A549 (cell line): Measurements from ENCODE around the gene GPR146. TPM values are rescaled to one million over a fixed set of nuclear protein-coding genes. Genes with fewer than 3 reads are reported as not detected.

Experiments
- ATAC-seq, 2 experiments: fragments of 200-7000 bp in 1 of 2; fragments of >200 bp in 1 of 2; cut with Nextera tagmentation in 1 of 2; cut with Tn5 transposase in 1 of 2; 3 replicates each; pipeline versions ENCODE4 v1.8.0 to v1.9.1; 2018 to 2020; ENCODE audit warnings: mild to moderate bottlenecking in 1 of 2, moderate library complexity in 1 of 2
- CTCF ChIA-PET: fragments of 300-600 bp; sonication (Branson Sonifier 250); formaldehyde crosslinking; extraction: SDS; loops from one replicate; lab custom pipeline; 2021; ENCODE audit warnings: antibody characterized with exemption, inconsistent platforms; lab: Yijun Ruan, JAX
- POLR2A ChIA-PET: fragments of 350-600 bp; formaldehyde crosslinking; extraction: SDS; loops from one replicate; lab custom pipeline; 2021; ENCODE audit warnings: antibody characterized with exemption, inconsistent platforms; lab: Yijun Ruan, JAX
- DNase-seq, 2 experiments: peaks; one replicate each; pipeline versions ENCODE4 v3.0.0 to v3.0.0-alpha.2; 2011 to 2016; ENCODE audit warnings: low read depth in 1 of 2, low spot score in 1 of 2
- FAIRE-seq: peaks from 2 replicates; lab custom pipeline; 2011; peaks lifted over from hg19 to GRCh38; lab: Jason Lieb, UNC
- H3K27ac ChIP-seq, 2 experiments: fragments of >200 bp; sonication (Bioruptor Twin); formaldehyde crosslinking; 3 replicates each; pipeline ENCODE4 v1.5.1; 2016 to 2017
- H3K4me1 ChIP-seq: fragments of >200 bp; sonication (Bioruptor Twin); formaldehyde crosslinking; 3 replicates; pipeline ENCODE4 v1.6.1; 2016
- H3K4me2 ChIP-seq: fragments of >200 bp; sonication (Bioruptor Twin); formaldehyde crosslinking; 3 replicates; pipeline ENCODE4 v1.6.1; 2016
- H3K4me3 ChIP-seq: fragments of >200 bp; sonication (Bioruptor Twin); formaldehyde crosslinking; 3 replicates; pipeline ENCODE4 v1.5.1; 2016
- H3K9me3 ChIP-seq: fragments of >200 bp; sonication (Bioruptor Twin); formaldehyde crosslinking; 3 replicates; pipeline ENCODE4 v1.6.1; 2016
- BHLHE40 ChIP-seq: IDR thresholded peaks from 2 replicates; pipeline ENCODE4 v1.6.1; 2012; ENCODE audit warnings: low read depth, low read length, inconsistent platforms
- CBX2 ChIP-seq: fragments of 200-600 bp; sonication (generic); IDR thresholded peaks from 2 replicates; pipeline ENCODE4 v1.6.1; 2016; ENCODE audit warnings: low read depth, mild to moderate bottlenecking, borderline replicate concordance
- CBX8 ChIP-seq: fragments of 200-600 bp; sonication (generic); IDR thresholded peaks from 2 replicates; pipeline ENCODE4 v1.6.1; 2016
- CHD2 ChIP-seq: fragments of 150-350 bp; IDR thresholded peaks from 2 replicates; pipeline ENCODE4 v1.6.1; 2014; ENCODE audit warnings: low read length; ENCODE audit not compliant: partially characterized antibody
- CHD4 ChIP-seq: fragments of 200-600 bp; sonication (generic); IDR thresholded peaks from 2 replicates; pipeline ENCODE4 v1.6.1; 2016; ENCODE audit warnings: antibody characterized with exemption, mild to moderate bottlenecking, borderline replicate concordance
- EHMT2 ChIP-seq: fragments of 200-600 bp; sonication (generic); IDR thresholded peaks from 2 replicates; pipeline ENCODE4 v1.6.1; 2016; ENCODE audit warnings: antibody characterized with exemption, low read depth, mild to moderate bottlenecking, moderate library complexity
- ELK1 ChIP-seq: fragments of 150-350 bp; IDR thresholded peaks from 2 replicates; pipeline ENCODE4 v1.6.1; 2014; ENCODE audit warnings: low read depth, mild to moderate bottlenecking, low read length
- ESRRA ChIP-seq: fragments of 150-350 bp; IDR thresholded peaks from 2 replicates; pipeline ENCODE4 v1.6.1; 2014; ENCODE audit warnings: mild to moderate bottlenecking, low read length, borderline replicate concordance
- GATA3 ChIP-seq: IDR thresholded peaks from 2 replicates; pipeline ENCODE4 v1.6.1; 2012; ENCODE audit warnings: borderline replicate concordance
- HDAC2 ChIP-seq: fragments of 200-600 bp; sonication (generic); IDR thresholded peaks from 2 replicates; pipeline ENCODE4 v1.6.1; 2016
- HMGXB4 ChIP-seq: fragments of 250-450 bp; sonication (Bioruptor Pico); IDR thresholded peaks from 2 replicates; pipeline ENCODE4 v1.5.0; 2021; ENCODE audit warnings: mild to moderate bottlenecking, moderate library complexity, borderline replicate concordance
- HOXB13 ChIP-seq: fragments of 250-450 bp; sonication (Bioruptor Pico); IDR thresholded peaks from 2 replicates; pipeline ENCODE4 v1.5.0; 2020; ENCODE audit warnings: low read depth, mild to moderate bottlenecking, moderate library complexity
- MAZ ChIP-seq: fragments of 150-350 bp; IDR thresholded peaks from 2 replicates; pipeline ENCODE4 v1.6.1; 2014; ENCODE audit warnings: antibody characterized with exemption, low read depth, low read length, borderline replicate concordance
- NR3C1 ChIP-seq: fragments of >200 bp; sonication (Bioruptor Twin); formaldehyde crosslinking; IDR thresholded peaks from 3 replicates; pipeline ENCODE4 v1.6.1; 2017
- POLR2AphosphoS2 ChIP-seq: conservative IDR thresholded peaks from 2 replicates; pipeline ENCODE4 v1.6.1; 2012; ENCODE audit warnings: low read length, improper control_type of control experiment, inconsistent platforms
- RAD21 ChIP-seq, 2 experiments: fragments of >200 bp in 1 of 2; sonication (Bioruptor Twin) in 1 of 2; formaldehyde crosslinking in 1 of 2; IDR thresholded peaks in 1 of 2; conservative IDR thresholded peaks in 1 of 2; 2 replicates in 1 of 2; 3 replicates in 1 of 2; pipeline ENCODE4 v1.6.1; 2012 to 2018; ENCODE audit warnings: inconsistent platforms in 1 of 2
- SREBF2 ChIP-seq: fragments of 450-650 bp; IDR thresholded peaks from 2 replicates; pipeline ENCODE4 v1.6.1; 2014; ENCODE audit warnings: mild to moderate bottlenecking, moderate library complexity
- TFCP2L1 ChIP-seq: fragments of 250-450 bp; sonication (Bioruptor Pico); IDR thresholded peaks from 2 replicates; pipeline ENCODE4 v1.5.0; 2021; ENCODE audit warnings: mild to moderate bottlenecking
- TP53 ChIP-seq: fragments of 250-450 bp; sonication (Bioruptor Pico); IDR thresholded peaks from 2 replicates; pipeline ENCODE4 v1.5.0; 2021; ENCODE audit warnings: mild to moderate bottlenecking, moderate library complexity
- ZC3H11A ChIP-seq: fragments of 450-650 bp; IDR thresholded peaks from 2 replicates; pipeline ENCODE4 v1.6.1; 2014; ENCODE audit warnings: antibody characterized with exemption, mild to moderate bottlenecking
- ZNF302 ChIP-seq: fragments of 250-450 bp; sonication (Bioruptor Pico); IDR thresholded peaks from 2 replicates; pipeline ENCODE4 v1.9.0; 2021; ENCODE audit warnings: inconsistent platforms, mild to moderate bottlenecking, moderate library complexity
- ZSCAN20 ChIP-seq: fragments of 250-450 bp; sonication (Bioruptor Pico); IDR thresholded peaks from 2 replicates; pipeline ENCODE4 v1.8.0; 2022; ENCODE audit warnings: mild to moderate bottlenecking, moderate library complexity
- WGBS: methylation state at CpG from one replicate; pipeline ENCODE4 v1.1.6; 2017; ENCODE audit errors: missing lambda C conversion rate; 5-methylcytosine and 5-hydroxymethylcytosine counted together
- polyA plus RNA-seq, 4 experiments: library from polyadenylated mRNA; depleted of rRNA in 3 of 4; stranded (reverse); fragments of >200 nt; fragmentation: RNase III in 1 of 4; extraction: RNeasy Plus Mini Kit Qiagen cat#74134 plus additional on column Dnase treatment in 1 of 4; gene quantifications; 2 replicates in 3 of 4; 3 replicates in 1 of 4; pipeline ENCODE4 v1.2.3, GENCODE V29; 2011 to 2017
- TF ChIP-seq, protein P1 (sequence below): IDR thresholded peaks from 2 replicates; pipeline ENCODE4 v1.6.1; 2012
- TF ChIP-seq, protein P2 (sequence below): IDR thresholded peaks from 2 replicates; pipeline ENCODE4 v1.6.1; 2012; ENCODE audit warnings: low read depth, borderline replicate concordance
- TF ChIP-seq, protein P3 (sequence below): fragments of >200 bp; sonication (Bioruptor Twin); formaldehyde crosslinking; IDR thresholded peaks from 2 replicates; pipeline ENCODE4 v1.6.1; 2016
- TF ChIP-seq, protein P4 (sequence below): fragments of 450-650 bp; IDR thresholded peaks from 2 replicates; pipeline ENCODE4 v1.6.1; 2014; ENCODE audit warnings: antibody characterized with exemption
- TF ChIP-seq, protein P5 (sequence below): fragments of >200 bp; sonication (Bioruptor Twin); formaldehyde crosslinking; IDR thresholded peaks from 3 replicates; pipeline ENCODE4 v1.6.1; 2016

The GPR146 gene
- polyA plus RNA-seq, 2 of the 4 experiments (the other 2 are of a cell fraction) = 0.50 to 0.75 TPM

DNA sequence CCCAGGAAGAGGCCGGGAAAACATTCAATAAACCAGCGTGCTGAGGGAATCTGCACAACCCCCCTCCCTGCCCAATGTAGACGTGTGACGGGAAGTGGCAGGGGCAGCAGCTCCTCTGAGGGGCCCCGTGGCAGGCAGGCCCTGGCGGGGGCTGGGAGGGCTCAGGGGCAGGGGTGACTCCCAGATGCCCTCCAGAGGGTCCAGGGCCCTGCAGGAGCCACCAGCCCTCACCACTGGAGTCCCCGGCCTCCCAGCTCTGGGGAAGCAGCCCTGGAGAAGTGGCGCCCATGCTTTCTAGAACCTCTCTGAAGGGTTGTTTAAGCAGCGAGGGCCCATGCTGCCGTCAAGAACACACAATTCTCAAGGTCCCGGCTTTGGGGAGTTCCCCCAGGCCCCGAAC lies 35.2 kb downstream of the GPR146 start:
- TF ChIP-seq SREBF2 = no peak
- no peak for TF ChIP-seq HMGXB4 (CRISPR knock-in tag)
- TF ChIP-seq MAZ = no peak
- no peak for TF ChIP-seq ELK1
- TF ChIP-seq ZNF302 (CRISPR knock-in tag) = no peak
- TF ChIP-seq RAD21 (conservative IDR thresholded peaks at IDR 0.05 in 1 of 2, IDR thresholded peaks at IDR 0.05 in 1 of 2) = no peak
- TF ChIP-seq, protein P1, sequence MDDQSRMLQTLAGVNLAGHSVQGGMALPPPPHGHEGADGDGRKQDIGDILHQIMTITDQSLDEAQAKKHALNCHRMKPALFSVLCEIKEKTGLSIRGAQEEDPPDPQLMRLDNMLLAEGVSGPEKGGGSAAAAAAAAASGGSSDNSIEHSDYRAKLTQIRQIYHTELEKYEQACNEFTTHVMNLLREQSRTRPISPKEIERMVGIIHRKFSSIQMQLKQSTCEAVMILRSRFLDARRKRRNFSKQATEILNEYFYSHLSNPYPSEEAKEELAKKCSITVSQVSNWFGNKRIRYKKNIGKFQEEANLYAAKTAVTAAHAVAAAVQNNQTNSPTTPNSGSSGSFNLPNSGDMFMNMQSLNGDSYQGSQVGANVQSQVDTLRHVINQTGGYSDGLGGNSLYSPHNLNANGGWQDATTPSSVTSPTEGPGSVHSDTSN = no peak
- TF ChIP-seq HOXB13 (CRISPR knock-in tag) = no peak
- TF ChIP-seq, protein P2, sequence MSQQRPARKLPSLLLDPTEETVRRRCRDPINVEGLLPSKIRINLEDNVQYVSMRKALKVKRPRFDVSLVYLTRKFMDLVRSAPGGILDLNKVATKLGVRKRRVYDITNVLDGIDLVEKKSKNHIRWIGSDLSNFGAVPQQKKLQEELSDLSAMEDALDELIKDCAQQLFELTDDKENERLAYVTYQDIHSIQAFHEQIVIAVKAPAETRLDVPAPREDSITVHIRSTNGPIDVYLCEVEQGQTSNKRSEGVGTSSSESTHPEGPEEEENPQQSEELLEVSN = no peak
- no peak for TF ChIP-seq CHD2
- TF ChIP-seq TP53 = no peak
- TF ChIP-seq, protein P3, sequence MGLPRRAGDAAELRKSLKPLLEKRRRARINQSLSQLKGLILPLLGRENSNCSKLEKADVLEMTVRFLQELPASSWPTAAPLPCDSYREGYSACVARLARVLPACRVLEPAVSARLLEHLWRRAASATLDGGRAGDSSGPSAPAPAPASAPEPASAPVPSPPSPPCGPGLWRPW = no peak
- TF ChIP-seq GATA3 = no peak
- no peak for TF ChIP-seq TFCP2L1 (CRISPR knock-in tag)
- TF ChIP-seq BHLHE40 = no peak
- no peak for TF ChIP-seq EHMT2
- TF ChIP-seq CBX8 = no peak
- TF ChIP-seq HDAC2 = no peak
- no peak for TF ChIP-seq ZC3H11A
- POLR2A ChIA-PET = no interaction called here
- 92% methylated on average over 11 of the region's 12 CpGs for WGBS
- no peaks in the 10 kb centered on the region for H3K9me3 ChIP-seq
- DNase-seq = no peak
- no peak overlapping the region for H3K4me3 ChIP-seq
- FAIRE-seq = no peak
- no peak overlapping the region for H3K4me2 ChIP-seq
- CTCF ChIA-PET = interaction anchor here (0.9 to 8.9 kb wide), 5 partner anchors 8 to 96 kb away, joined by 4 to 74 read pairs (median 5); partner anchors contain the start of gene GPER1
- ATAC-seq = no peak
- H3K27ac ChIP-seq = no peak overlapping the region
- no peaks in the 10 kb centered on the region for H3K4me1 ChIP-seq

GRCh38 chr7:1080252-1080920 lies 36.0 kb downstream of the GPR146 start:
- WGBS = 91% methylated on average over 36 of the region's 38 CpGs
- TF ChIP-seq BHLHE40 (no peak), CHD4 (no peak), NR3C1 (no peak), ZSCAN20 (CRISPR knock-in tag) (no peak), POLR2AphosphoS2 (no peak), ESRRA (no peak), ZC3H11A (no peak), CBX2 (no peak)
- TF ChIP-seq, protein P4, sequence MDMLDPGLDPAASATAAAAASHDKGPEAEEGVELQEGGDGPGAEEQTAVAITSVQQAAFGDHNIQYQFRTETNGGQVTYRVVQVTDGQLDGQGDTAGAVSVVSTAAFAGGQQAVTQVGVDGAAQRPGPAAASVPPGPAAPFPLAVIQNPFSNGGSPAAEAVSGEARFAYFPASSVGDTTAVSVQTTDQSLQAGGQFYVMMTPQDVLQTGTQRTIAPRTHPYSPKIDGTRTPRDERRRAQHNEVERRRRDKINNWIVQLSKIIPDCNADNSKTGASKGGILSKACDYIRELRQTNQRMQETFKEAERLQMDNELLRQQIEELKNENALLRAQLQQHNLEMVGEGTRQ = no peak
- TF ChIP-seq, protein P5, sequence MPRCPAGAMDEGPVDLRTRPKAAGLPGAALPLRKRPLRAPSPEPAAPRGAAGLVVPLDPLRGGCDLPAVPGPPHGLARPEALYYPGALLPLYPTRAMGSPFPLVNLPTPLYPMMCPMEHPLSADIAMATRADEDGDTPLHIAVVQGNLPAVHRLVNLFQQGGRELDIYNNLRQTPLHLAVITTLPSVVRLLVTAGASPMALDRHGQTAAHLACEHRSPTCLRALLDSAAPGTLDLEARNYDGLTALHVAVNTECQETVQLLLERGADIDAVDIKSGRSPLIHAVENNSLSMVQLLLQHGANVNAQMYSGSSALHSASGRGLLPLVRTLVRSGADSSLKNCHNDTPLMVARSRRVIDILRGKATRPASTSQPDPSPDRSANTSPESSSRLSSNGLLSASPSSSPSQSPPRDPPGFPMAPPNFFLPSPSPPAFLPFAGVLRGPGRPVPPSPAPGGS = no peak
- TF ChIP-seq, all 56 proteins: peak for 0
- no peaks in the 10 kb centered on the region for H3K9me3 ChIP-seq
- DNase-seq (no peak), FAIRE-seq (no peak), ATAC-seq (no peak)
- H3K4me3 ChIP-seq = no peak overlapping the region
- POLR2A ChIA-PET = no interaction called here
- H3K4me2 ChIP-seq = no peak overlapping the region
- no peak overlapping the region for H3K27ac ChIP-seq
- H3K4me1 ChIP-seq = no peaks in the 10 kb centered on the region
- CTCF ChIA-PET = interaction anchor here (1.4 to 8.9 kb wide), 5 partner anchors 11 to 103 kb away, joined by 4 to 74 read pairs (median 5); no protein-coding TSS in a partner anchor
